Prostate gland (tissue), 2 donors: Measurements from ENCODE around the gene GRID2.

ENCODE experiments used
- POLR2A ChIP-seq: fragments of 450-650 bp; IDR thresholded peaks from one replicate; pipeline ENCODE4 v1.6.1; 2016; ENCODE audit warnings: antibody characterized with exemption, mild to moderate bottlenecking
- TF ChIP-seq, protein P1 (sequence below), 4 experiments: fragments of 200-600 bp in 2 of 4; fragments of 450-650 bp in 2 of 4; sonication (generic) in 2 of 4; IDR thresholded peaks; 1 replicate in 3 of 4; 2 replicates in 1 of 4; pipeline ENCODE4 v1.5.1; 2016 to 2019; ENCODE audit warnings: antibody characterized with exemption in 4 of 4, mild to moderate bottlenecking in 2 of 4, moderate library complexity in 2 of 4

GRCh38 chr4:93319041-93319440 lies 1015.3 kb downstream of the GRID2 start:
- TF ChIP-seq, protein P1, sequence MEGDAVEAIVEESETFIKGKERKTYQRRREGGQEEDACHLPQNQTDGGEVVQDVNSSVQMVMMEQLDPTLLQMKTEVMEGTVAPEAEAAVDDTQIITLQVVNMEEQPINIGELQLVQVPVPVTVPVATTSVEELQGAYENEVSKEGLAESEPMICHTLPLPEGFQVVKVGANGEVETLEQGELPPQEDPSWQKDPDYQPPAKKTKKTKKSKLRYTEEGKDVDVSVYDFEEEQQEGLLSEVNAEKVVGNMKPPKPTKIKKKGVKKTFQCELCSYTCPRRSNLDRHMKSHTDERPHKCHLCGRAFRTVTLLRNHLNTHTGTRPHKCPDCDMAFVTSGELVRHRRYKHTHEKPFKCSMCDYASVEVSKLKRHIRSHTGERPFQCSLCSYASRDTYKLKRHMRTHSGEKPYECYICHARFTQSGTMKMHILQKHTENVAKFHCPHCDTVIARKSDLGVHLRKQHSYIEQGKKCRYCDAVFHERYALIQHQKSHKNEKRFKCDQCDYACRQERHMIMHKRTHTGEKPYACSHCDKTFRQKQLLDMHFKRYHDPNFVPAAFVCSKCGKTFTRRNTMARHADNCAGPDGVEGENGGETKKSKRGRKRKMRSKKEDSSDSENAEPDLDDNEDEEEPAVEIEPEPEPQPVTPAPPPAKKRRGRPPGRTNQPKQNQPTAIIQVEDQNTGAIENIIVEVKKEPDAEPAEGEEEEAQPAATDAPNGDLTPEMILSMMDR (IDR thresholded peaks at IDR 0.05) = no peak
- no peak for TF ChIP-seq POLR2A
